GM18519 (cell line): ENCODE data around the gene MCM3AP.
A peak's percentile ranks its signal among the peaks of the same experiment; 100 is the strongest.

Experiments
- ATAC-seq: cut with Tn5 transposase; IDR thresholded peaks from one replicate; pipeline ENCODE4 v1.9.1; 2021; ENCODE audit warnings: mild to moderate bottlenecking, moderate library complexity; ENCODE audit not compliant: unreplicated experiment, low FRiP score

MCM3AP gene

GRCh38 chr21:46284077-46284644 is 1.2 kb downstream of the MCM3AP start:
- no peak for ATAC-seq

- ATAC-seq = no peak
These were observed 10.5 kb downstream of the MCM3AP start for GRCh38 chr21:46274797-46275390.

DNA sequence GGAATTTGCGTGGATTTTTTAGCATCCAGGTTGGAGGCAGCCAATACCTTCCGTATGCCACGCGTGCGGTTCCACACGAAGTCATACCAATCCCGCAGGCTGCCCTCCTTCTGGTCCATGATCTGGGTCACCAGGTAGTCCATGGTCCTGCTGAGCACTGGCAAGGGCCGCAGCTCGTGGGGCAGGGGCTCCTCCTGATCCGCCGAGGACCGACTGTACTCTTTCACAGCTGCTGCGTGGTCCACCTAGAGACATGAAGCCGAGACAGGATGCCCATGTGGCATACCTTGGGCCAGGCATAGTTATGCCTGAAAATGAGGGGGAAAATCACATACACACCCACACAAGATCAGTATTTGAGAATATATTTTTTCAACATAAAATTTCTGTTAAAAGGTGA is 12.1 kb downstream of the MCM3AP start:
- no peak for ATAC-seq

- ATAC-seq = no peak
These were observed 15.9 kb downstream of the MCM3AP start for GRCh38 chr21:46269466-46269865.

DNA sequence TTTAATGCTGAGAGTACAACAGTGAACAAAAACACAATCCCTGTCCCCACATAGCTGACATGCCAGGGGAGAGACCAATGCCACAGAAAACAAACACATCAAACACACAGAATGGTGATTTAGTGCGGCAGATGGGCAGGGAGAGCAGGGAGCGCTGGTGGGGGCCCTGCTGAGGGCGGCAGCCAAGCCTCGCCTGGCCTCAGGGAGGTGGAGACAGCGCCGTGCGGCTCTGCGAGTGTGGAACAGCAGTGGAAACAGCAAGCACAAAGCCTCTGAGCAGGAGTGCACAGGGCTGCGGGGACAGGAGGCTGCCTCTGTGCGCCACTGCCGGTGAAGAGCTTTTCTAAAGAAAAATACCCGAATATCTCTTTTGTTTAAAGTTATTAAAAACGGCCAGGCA is 17.0 kb downstream of the MCM3AP start:
- no peak for ATAC-seq

GRCh38 chr21:46266946-46267345 is 18.5 kb downstream of the MCM3AP start:
- no peak for ATAC-seq

- no peak for ATAC-seq
These were observed 19.5 kb downstream of the MCM3AP start for GRCh38 chr21:46265736-46266525.

- ATAC-seq = no peak
These were observed 20.7 kb downstream of the MCM3AP start for GRCh38 chr21:46264690-46265144.

- no peak for ATAC-seq
These were observed 21.2 kb downstream of the MCM3AP start for GRCh38 chr21:46264046-46264689.

DNA sequence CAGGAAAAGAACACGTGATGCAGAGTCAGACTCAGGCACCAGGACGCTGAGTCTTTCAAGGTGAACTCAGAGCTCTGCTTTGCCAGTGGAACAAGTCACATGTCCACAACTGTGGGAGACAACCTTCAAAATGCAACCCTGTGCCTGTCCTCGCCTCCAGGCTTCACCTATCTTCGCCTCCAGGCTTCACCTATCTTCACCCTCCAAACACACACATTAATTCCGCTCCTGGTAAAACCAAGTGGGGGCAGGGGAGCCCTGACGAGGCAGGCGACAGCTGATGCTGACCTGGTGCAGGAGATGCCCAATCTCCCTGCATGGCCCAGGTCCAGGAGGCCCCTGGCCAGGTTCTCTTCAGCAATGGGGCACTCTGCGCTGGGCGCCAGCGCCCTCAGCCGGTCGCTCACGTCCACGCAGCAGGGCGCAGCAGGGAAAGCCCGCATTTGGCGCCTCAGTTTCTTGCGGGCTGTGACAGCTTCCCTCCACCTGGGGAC is 28.9 kb downstream of the MCM3AP start:
- ATAC-seq = no peak

- no peak for ATAC-seq
These were observed 29.6 kb downstream of the MCM3AP start for GRCh38 chr21:46255758-46256337.

- no peak for ATAC-seq
These were observed 30.2 kb downstream of the MCM3AP start for GRCh38 chr21:46255166-46255565.

- ATAC-seq = no peak
These were observed 31.0 kb downstream of the MCM3AP start for GRCh38 chr21:46254208-46254975.

DNA sequence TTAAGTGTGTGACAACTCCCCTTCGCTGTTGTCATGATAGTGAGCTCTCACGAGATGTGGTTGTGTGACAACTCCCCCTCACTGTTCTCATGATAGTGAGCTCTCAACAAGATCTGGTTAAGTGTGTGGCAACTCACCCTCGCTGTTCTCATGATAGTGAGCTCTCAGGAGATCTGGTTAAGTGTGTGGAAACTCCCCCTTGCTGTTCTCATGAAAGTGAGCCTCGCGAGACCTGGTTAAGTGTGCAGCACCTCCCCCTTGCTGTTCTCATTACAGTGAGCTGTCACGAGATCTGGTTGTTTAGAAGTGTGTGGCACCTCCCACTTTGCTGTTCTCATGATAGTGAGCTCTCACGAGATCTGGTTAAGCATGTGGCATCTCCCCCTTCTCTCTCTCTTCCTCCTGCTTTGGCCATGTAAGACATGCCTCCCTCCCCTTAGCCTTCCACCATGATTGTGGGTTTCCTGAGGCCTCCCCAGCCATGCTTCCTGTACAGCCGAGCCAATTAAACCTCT is 31.7 kb downstream of the MCM3AP start:
- ATAC-seq = peak; percentile 41

DNA sequence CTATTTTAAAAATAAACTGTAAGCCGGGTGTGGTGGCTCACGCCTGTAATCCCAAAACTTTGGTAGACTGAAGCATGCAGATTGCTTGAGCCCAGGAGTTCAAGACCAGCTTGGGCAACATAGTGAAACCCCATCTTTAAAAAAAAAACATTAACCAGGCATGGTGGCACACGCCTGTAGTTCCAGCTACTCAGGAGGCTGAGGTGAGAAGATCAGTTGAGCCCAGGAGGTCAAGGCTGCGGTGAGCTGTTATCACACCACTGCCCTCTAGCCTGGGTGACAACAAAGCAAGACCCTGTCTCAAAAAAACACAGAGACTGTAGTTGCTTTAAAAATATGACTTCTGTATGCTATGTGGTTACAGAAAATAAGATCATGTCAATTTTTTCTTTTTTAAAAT is 32.6 kb downstream of the MCM3AP start:
- no peak for ATAC-seq

DNA sequence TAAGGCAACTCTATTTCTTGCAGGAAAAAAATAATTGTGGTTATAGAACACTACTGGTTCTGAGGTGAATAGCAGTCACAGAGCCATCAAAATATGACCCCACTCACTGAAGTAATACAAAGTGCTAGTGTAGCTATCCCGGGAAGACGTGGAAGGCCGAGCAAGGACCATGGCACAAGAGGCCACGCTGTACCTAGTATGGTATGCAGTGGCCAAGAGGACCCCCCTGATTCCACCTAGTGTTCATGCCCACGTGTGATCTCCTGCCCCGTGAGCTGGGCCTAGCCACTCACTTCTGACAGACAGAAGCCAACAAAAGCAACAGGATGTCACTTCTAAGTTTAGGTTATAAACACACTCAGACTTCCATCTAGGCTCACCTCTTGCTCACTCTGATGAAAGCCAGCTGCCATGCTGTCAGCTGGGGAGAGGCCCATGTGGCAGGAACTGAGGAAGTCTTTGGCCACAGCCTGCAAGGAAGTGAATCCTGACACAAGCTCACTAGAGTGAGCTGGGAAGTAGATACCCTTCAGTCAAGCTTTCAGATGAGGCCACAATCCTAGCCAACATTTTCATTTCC is 35.2 kb downstream of the MCM3AP start:
- ATAC-seq = no peak

DNA sequence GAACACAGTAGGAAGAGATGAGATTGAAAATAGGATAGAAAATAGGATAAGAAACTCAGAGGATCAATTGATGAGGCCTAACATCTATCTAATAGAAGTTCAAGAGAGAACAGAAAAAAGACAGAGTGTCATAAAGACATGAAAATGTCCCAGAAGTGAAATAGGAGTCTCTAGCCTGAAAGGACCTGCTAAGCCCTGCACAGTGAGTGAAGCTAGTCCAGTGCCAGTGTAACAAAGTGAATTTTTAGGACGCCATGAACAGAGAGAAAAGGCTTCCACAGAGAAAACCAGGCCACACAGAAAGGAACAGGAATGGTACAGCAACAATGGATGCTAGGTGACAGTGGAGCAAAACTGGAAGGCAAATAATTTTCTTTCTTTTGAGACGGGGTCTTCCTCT is 36.6 kb downstream of the MCM3AP start:
- ATAC-seq = no peak

GRCh38 chr21:46248422-46248782 is 37.0 kb downstream of the MCM3AP start:
- no peak for ATAC-seq

DNA sequence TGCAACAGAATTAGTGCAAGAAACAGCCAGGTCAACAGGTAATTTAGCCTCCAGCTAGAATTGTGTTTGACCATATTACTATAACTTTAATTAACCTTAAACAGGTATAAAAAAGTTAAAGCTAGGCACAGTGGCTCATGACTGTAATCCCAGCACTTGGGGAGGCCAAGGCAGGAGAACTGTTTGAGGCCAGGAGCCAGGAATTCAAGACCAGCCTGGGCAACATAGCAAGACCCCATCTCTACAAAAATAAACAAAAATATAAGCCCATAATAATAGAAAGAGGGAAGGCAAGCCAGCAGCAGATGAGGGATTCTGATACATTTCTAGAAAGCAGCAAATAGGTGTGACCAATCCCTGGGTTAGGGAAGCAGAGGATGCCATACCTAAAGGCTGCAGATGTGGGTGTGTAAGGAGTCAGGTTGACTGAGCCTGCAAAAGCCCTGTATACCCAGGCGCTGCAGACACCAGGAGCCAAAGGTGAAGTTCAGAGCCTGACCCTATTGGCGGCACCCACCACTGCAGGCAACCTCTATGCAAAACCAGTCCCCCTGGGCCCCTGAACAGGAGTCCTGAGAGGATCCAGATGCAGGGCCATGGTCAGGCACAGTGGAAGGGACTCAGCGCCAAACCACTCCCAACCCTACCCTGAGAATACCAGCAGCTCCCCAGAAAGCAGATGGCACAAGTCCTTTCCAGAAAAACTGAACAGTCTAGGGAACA is 37.6 kb downstream of the MCM3AP start:
- ATAC-seq = no peak
